ENCODE results near the gene SLC6A3.

Gene SLC6A3

DNA sequence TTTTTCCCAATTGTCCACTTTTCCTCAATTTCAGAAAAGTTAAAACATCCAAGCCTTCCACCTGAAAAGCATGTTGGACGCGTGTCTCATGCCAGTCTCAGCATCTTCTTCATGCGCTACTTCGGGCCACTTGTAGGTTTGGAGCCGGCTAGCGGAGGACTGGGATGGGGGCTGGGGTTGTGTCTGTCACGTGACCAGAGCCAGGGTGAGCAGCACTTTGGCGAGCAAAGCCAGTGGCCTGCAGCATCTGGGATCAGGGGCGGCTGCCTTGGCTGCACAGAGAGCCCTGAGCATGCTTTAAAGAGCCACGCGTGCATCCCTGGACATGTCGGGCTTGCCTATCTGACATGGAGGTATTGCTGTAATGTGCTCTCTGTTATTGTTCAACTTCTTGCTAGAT is 41.2 kb downstream of the SLC6A3 start:
- DNase-seq, result no peak

DNA sequence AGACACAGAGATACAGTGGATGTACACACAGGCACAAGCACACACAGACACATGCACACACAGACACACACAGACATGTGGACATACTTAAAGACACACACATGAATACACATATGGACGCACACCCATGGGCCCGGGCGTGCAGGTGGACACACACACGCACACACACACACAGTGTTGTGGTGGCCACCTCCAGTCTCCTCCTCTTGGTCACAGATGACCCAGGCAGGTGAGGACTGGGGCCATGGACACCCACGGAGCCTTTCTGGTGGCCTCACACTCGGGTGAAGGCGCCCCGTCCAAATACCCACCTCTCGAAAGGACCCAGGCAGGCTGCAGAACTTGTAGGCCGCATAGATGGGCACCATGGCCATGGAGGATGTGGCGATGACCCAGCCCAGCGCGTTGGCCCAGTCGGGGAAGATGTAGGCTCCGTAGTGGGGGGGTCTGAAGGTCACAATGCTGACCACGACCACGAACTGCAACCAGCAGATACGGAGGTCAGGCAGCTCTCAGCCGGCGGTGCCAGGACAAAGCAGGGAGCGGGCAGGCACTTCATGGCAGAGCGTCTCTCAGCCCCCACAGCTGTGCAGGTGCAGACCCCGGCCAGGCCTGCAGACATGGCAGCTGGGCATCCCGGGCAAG is 42.5 kb downstream of the SLC6A3 start:
- DNase-seq, result no peak

DNA sequence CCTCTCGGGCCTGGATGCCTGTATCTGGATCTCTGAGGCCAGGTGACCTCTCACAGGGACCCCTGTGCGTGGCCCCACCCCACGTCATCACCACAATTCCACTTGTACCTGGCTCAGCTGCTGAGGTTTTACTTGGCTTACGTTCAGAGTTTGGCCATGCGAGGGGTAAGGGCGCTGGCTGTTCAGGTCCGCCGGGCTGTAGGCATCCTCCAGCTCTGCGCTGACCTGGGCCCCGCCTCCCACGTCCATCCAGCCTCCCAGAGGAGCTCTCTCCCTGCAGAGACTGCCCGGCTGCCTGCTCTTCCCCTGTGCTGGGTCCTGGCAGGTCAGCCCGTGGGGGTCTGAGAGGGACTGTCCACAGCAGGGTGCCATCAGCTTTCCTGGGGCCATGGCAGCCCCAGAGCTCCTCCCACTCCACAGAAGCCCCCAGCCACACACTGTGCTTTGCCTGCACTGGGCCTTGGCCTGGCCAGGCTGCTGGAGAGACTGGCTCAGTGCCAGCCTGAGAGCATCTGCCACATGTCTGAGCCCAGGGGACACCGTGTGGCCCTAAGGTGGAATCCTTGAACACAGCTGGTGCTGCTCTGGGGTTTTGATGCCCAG is 43.6 kb downstream of the SLC6A3 start:
- no peak for DNase-seq

DNA sequence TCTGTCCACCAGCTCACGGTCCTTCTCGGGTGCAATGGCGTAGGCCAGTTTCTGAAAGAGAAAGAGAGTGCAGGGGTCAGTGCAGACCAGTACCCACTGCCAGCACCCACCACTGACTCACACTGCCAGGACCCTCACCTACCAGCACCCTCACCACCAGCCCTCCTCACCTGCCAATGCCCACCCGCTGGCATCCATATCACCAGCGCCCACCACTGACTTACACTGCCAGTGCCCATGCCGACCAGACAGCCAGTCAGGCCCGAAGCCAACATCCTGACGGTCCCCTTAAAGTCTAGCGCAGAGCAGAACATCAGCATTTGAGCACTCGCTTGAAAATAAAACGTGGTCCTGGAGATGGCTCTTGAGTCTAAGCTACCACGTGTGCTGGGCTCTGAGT is 44.3 kb downstream of the SLC6A3 start:
- DNase-seq, result no peak

DNA sequence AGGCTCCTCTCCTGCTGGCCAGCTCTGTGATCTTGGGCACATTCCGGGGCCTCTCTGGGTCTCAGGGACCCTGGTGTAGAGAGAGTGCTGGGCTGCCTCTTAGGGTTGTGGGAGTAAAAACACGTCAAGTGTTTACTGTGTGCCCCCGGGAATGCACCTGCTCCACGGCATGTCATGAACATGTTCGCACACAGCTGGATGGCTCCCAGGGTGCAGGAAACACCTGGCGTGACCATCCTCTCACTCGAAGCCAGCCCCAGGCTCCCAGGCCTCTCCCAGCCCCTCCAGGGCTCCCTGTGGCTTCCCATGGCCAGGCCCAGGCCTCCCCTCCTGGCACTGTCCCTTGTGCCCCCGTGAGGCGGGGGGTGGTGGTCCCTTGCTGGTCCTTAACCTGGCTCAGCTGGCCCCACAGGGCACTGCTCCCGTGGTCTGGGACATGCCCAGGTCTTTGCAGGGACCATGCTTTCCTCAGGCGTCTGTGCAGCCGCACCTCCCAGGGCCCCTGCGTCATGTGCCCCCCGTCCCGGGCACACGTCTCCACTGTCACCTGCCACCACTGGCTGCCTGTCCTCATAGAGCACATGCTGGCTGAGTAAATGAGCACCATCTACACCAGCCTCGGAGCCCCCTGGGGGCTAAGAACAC is 44.9 kb downstream of the SLC6A3 start:
- DNase-seq, result no peak

DNA sequence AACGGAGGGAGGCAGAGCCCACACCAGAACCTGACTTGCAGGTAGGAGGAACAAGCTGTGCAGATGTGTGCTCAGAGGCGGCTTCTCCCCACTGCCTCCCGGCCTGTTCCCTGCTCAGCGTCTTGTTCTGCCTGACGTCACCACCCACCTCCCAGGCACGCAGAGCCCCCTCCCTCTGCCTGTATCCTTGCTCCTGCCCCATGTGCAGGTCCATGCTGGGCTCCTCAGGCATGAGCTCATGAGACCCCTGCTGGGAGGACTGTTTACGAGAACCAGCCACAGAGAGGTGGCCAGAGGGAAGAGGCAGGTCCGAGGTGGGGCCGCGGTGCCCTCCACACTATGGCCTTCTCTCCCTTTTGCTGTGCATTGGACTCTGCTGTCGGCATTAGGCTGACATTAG is 45.5 kb downstream of the SLC6A3 start:
- no peak for DNase-seq

DNA sequence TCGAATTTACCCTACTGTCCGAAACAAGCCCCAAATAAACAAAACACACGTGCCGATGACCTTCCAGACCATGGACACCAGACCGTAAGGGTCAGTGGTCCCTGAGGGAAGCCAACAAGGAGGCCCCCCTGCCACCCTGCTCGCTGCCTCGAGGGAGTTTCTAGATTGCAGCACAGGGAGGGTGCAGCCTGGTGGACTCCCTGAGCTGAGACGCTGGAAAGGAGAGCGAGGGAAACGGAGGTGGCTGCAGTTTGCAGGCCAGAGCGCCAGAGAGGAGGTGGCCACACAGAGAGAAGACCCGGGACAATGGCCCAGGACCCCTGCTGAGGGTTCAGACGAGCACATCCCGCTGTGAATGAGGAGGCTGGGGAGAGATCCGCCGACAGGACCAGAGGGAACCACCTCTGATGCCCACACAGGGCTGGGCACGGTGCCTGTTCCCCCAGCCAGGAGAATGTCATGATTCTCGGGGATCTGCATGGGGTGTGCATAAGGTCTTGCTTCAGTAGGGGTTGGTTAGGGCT is 48.9 kb downstream of the SLC6A3 start:
- no peak for DNase-seq

DNA sequence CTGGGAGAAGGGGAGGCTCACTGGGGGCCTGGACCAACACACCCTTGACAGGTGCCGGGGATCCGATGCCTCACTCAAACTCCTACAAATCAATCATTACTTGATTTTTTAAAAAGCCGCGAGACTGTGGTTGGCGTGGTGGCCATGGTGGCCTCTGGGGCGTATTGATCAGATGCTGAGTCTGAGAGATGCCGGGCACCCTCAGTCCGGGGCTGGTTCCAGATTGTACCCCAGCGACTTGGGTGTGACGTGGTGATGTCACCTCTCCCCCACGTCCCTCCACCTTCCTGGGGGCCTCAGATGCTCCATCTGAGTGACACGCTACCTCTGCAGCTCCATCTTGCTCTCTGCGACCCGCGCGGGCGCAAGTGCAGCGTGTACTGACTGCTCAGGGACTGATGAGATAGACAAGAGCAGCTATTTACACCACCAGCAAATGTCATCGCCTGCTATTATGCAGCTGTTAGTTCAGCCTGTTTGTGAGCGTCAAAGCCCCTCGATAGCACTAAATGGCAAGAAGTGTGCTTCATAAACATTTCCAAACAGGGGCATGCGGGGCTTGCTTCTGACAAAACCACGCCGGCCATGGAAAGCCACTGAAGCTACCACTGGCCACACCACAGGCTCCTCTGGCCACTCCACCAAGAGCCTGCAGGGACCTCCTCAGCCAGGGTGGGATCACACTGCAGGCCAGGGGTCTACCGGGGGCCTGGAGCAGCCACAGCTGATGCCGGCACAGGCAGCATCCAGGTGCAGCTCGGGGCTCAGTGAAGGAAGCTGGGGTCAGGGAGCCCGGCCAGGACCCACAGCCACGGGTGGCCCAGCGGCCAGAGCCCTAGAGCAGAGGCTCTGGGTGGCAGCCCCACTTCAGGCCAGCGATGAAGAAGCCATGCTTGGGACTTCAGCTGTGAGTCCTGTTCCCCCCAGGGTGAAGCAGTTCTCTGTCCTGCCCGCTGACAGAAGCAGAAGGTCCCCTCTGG is 50.1 kb downstream of the SLC6A3 start:
- DNase-seq, result no peak

DNA sequence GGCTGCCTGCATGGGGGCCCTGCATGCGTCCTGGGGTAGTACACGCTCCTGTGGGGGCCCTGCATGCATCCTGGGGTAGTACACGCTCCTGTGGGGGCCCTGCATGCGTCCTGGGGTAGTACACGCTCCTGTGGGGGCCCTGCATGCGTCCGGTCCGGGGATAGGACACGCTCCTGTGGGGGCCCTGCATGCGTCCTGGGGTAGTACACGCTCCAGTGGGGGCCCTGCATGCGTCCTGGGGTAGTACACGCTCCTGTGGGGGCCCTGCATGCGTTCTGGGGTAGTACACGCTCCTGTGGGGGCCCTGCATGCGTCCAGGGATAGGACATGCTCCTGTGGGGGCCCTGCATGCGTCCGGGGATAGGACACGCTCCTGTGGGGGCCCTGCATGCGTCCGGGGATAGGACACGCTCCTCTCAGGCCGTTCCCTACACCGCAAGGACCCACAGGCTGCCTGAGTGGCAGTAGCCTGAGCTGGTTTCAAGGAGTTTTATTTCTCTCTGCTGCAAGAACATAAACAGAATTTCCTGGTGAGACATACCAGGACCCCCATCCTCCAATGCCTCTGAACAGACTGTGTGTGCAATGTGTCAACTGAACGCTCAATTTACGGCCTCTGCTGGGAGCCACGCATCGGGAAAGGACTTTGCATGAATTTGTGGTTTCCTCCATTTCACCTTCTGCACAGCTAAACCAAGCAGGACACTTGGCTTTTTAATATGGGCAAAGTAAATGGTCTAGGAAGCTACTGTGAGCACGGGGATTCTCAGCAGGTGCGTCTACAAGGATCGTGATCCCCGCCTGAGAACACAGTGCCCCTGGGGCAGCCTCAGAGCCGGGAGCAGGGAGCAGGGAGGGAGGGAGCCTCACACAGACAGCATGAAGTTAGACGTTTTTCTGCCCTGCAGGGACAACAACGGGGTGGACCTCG is 51.4 kb downstream of the SLC6A3 start:
- no peak for DNase-seq

DNA sequence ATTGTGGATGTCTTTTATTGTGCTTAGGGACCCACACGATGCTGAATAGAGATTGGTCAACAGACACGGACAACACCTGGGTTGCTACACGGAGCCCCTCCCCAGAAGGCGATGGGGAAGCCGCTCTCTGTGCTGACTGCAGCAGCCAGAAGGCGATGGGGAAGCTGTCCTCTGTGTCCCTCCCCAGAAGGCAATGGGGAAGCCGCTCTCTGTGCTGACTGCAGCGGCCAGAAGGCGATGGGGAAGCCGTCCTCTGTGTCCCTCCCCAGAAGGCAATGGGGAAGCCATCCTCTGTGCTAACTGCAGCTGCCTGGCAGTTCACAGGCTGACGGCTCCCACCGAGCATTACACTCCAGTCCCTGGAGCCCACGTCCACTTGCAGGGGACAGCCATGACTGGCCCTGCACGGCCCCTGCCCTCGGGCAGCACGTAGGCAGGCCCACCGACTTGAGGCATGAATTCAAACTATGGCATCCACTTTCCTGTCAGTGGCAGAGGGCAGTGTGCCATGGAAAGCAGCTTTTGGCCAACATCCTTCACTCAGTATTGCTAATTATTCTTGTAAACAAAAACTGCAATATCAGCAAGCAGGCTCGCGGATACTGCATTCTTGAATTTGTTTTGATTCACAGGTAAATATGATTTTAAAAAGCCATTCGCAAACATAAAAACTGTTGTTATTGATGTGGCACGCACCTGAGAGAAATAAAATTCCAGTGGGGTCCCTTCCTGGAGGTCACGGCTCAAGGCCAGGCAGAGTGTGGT is 52.3 kb downstream of the SLC6A3 start:
- no peak for DNase-seq

DNA sequence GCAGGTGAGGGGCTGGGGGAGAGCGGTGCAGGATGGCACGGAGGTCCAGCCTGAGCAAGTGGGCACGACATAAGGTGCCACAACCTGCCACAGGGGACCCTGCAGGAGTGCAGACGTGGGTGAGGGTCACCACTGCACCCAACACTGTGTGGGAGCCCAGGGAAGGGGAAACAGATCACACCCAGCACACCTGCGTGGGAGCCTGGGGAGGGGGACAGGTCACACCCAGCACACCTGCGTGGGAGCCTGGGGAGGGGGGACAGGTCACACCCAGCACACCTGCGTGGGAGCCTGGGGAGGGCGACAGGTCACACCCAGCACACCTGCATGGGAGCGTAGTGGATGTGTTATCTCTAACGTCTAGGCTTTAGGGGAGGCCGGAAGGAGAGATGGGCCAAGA is 53.0 kb downstream of the SLC6A3 start:
- no peak for DNase-seq

DNA sequence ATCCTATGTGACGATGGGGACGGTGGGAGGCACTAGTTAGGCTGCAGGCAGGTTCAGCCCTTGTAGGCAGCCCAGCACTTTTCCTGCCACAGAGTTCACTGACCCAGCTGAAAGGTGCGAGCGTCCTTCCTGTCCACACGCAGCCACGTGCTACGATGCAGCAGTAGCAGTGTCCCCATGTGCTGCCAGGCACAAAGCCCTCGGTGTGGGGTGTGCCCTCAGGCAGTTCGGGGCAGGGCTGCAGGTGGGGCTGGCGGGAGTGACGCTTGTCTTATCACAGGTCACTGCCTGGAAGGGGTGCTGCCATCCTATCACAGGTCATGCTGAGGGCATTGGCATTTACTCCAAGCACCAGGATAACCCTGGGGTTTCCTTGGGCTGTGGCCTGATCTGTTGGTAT is 53.5 kb downstream of the SLC6A3 start:
- no peak for DNase-seq

DNA sequence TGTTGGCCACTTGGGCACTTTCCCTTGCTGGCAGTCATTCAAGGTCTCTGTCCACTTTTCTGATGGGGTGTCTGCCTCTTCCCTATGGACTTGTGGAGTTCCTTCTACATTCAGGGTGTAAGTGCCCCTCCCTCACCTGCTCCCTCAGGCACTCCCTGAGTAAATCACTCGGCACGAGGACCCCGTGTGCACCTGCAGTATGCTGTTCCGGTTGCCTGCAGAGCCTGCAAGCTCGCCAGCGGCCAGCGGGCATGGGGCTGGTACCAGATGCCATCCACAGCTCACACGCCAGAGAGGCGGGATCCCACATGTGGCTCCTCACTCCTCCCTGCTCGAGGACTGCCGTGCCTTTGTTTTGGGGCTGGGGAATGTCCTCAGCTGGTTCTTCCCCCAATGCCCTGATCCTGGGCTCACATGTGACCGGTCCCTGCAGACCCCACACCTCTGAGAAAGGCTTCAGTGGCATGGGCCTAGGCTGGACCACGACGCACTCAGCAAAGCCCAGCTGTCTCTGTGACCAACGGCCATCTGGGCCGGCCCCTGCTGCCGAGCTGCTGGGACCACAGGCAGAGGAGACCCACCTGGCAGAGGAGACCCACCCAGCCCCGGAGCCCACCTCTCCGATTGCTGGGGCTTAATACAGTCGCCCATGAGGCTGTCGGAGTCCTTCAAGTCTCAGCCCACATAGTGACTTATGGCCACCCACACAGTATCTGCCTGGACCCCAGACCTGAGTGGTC is 54.2 kb downstream of the SLC6A3 start:
- DNase-seq, result no peak

DNA sequence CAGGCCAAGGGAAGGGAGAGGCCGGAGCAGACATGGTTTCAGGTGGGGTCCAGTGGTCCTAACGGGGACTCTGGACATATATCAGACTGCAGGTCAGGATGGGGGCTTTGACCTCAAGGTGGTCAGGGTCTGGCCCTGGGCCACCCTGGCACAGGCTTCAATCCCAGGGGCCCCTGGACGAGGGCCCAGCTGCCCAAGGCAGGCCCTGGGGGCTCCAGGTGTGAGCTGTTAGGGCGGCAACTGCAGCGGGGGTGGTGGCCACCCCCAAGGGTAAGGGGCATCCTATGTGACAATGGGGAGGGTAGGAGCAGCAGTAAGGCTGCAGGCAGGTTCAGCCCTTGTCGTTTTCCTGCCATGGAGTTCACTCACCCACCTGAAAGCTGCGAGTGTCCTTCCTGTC is 54.9 kb downstream of the SLC6A3 start:
- DNase-seq, result no peak

DNA sequence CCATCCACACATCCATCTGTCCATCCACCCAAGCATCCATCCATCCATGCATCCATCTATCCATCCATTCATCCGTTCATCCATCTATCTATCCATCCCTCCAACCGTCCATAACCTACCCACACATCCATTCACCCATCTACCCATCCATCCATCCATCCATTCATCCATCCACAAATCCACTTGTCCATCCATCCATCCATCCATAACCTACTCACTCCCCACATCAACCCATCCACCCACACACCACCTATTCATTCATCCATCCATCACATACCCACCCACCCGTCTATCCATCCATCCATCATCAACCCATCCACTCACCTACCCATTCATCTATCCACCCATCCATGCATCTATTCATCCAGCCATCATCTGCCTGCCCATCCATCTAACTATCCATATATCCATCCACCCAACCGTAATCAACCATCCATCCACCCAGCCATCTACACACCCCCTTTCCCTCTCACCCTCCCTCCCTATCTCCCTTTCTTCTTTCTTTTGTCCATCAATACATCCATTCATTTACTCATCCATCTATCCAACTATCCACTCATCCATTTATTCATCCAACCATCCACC is 56.8 kb downstream of the SLC6A3 start:
- DNase-seq, result no peak

DNA sequence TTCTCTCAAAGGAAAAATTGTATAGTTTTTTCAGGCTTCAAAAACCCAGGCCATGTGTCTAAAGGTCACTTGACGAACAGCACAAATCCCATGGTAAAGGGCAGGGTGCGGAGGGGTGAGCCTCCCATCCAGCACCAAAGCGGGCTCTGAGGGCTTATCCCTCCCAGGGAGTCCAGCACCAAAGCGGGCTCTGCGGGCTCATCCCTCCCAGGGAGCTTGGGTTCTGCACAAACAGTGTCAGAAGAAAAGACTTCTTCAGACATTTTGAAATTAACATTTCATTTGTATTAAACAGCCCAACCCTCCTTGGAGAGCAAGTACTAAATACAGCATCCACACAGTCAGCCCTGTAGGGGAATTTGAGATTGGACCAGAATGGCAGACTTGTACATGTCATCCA is 57.4 kb downstream of the SLC6A3 start:
- DNase-seq, result no peak

DNA sequence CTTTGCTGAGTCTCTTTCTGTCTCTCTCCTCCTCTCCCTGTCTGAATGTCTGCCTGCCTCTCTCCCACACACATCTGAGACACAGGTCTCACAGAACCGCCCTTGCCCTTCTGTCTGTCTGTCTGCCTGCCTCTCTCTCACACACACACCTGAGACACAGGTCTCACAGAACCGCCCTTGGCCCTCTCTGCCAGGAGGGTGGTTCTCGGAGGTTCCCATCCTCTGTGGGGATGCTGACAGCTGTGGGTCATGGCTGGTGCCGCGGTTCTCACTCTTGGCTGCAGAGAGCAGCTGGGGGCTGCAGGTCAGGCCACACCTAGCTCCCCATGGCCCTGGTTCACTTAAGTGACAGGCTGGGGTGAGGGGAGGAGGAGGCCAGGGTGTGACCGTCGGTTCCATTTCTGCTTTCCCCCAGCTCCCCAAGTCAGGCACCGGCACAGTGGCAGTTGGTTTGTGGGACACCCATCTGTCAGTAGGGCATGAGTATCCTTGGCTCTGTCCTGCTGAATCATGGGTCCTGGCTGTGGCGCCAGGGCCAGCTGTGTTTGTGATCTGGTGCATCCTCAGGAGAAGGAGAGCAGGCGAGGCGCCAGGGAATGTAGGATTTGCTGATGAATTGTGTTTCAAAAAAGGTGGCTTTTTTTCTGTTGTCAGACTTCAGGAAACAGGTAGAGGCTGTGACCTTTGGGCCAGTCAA is 58.0 kb downstream of the SLC6A3 start:
- DNase-seq, result no peak

DNA sequence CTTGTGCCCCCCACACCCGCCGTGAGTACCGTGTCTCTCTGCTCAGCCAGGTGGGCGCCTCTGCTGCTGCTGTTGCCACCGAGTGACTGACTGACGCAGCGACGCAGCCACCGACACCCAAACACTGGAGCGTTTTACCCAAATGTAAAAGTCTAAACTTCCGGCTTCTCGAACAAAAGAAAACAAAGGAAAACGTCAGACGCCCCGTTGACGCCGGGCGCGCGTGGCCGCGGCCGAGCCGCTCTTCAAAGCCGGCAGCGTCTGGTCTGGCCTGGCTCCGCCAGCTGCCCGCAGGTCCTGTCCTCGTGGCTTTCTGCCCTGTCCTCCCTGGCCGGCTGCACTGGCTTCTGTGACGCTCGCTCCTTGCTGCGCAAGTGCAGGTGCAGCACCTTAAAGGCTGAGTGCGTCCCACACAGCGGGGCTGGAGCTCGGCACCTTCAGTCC is 58.9 kb downstream of the SLC6A3 start:
- peak; percentile 60 to 63 for DNase-seq
